ENCODE measurements around the gene ABTB1.

The ABTB1 gene

DNA sequence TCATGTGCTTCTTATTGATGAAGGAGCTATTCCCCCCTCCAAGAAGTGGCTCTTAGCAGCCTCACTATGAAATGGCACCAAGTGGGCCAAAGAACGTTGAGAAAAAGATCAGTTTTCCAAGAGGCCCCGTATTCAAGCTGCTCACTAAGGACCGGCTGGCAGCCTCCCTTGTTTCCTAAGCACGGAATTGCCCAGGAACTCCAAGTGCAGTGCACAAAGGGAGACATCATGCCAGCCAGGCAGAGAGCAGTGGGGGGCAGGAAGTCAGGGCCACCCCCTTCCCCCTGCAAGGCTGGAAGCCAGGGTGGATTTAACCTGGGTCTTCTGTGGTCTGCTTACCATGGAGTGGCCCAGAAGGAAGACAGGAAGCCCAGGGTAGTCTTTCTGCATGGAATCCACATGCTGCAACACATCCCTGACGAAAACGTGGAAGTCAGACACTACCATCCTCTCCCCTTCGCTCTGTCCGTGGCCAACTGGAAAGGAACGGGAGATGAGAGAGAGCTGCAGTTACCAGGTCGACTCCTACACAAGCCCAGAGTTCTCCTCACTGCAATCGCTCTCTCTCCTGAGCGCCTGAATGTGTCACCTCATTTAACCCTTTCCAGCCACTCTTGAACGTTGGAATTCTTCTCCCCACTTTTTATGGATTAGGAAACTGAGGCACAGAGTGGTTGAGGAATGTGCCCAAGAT is 49.5 kb downstream of the ABTB1 start:
- DNase-seq = no peak

DNA sequence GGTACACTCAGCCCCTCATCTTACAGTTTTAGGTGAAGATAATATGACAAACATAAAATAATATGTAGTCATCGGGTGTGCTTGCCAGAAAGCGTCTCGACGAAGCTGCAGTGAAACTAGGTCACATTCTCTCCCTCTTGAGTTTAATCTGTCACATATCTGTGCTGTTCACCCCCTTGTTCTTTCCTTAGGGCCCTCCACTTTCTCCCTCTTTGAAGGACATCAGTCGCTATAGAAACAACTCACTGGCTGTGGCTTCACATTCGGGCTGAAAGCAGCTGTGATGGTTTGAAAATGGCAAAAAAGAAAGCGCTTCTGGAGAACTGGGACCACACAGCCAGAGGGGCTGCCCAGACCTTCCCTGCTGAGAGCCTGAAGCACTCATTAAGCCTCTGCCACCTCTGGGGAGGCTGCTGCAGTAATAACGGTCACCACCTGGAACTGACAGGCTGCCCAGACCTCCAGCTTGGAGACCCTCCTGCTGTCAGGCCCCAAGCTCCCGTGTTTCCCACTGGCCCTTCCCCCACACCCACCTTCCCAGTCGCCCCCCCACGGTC is 50.3 kb downstream of the ABTB1 start:
- no peak for DNase-seq

DNA sequence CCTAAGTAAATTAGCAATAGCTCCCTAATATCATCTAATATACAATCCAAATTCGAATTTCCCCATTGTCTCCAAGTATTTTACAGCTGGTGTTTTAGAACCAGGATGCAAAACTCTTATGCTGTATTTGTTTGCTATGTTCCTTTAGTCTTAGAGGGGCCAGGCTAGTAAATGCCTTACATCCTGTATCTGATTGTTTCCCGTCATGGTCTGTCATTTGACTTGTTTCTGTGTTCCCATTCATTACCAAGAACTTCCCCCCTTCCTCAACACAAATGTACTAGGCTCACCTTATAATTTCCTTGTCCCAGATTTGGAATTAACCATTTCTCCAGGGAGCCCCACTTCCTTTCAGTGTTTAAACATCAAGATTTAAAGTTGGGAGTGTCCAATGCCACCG is 54.1 kb downstream of the ABTB1 start:
- DNase-seq = no peak

DNA sequence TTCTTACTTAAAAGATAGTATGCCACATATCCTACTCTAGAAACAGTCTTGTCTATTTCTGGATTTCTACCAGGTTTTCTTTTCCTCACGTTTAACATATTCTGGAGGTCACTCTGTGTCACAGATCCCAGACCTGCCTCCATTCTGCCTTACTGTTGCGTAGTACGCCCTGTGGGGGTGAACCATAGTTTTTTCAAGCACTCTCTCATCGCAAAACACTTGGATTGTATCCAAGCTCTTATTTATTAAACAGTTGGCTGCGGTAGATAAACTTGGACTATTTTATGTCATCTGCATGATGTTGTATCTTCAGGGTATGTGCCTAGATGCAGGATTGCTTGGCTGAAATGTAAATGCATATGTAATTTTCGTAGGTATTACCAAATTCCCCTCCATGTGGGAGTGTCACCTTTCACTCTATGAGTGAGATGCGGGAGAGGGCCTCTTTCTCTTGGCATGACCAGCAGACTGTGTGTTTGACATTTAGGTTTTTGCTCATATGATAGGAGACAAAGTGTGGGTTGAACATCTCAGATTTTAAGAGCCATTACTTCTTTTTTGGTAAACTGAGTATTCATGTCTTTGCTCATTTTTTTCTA is 55.8 kb downstream of the ABTB1 start:
- no peak for DNase-seq

DNA sequence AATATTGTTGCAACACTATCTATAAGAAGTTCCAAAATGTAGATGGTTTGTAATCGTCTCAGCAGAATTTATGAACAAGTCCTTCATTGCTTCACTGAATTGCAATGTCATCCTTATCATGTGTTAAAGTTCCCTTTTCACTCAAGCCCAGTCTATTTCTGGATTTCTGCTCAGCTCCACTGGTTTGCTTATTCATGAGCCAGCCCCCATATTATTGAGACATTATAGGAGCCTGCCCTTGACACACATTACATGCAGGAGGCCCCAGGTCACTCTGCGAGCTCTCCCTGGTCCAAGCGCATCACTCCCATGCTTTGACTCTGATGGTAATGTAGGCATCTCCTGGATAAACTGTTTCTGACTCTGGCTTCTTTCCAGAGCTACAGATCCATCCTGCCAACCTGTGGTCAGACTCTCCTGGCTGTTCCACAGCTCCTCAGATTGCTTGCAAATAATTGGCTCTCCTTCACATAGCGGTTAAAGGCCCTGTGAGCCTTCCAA is 56.9 kb downstream of the ABTB1 start:
- DNase-seq = no peak

DNA sequence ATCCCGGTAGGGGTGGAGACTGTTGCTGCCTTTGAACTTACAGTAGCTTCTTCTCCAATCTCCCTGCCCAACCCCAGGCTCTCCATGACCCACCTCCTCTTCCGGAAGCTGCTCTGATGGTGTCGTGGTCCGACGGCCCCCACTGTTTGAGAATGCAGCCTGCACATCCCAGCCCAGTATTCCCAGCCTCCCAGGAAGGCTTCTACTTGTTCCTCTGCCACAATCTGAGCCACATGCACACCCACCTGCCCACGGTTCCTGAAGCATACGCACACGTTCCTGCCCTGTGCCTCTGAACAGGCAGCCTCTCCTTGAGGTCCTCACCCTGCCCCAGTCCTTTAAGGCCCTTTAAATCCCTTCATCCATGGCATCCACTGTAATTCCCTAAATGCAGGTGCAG is 57.4 kb downstream of the ABTB1 start:
- no peak for DNase-seq
